HepG2 (cell line): ENCODE measurements around the gene HLA-DMB. TPM values are rescaled to one million over a fixed set of nuclear protein-coding genes. Genes with fewer than 3 reads are reported as not detected.

ENCODE experiments used
- CBX1 ChIP-seq: IDR thresholded peaks from one replicate; pipeline ENCODE4 v1.6.1; 2016; ENCODE audit warnings: antibody characterized with exemption, low read depth
- CEBPZ ChIP-seq: IDR thresholded peaks from 2 replicates; pipeline ENCODE4 v1.6.1; 2012; ENCODE audit warnings: low read length, improper control_type of control experiment
- DNMT1 ChIP-seq: sonication (generic); formaldehyde crosslinking; IDR thresholded peaks from 2 replicates; pipeline ENCODE4 v1.5.1; 2020; ENCODE audit warnings: mild to moderate bottlenecking, missing genetic modification reagents
- GABPA ChIP-seq, 2 experiments: IDR thresholded peaks; 2 replicates each; pipeline ENCODE4 v1.6.1; 2011 to 2016; ENCODE audit warnings: low read depth in 2 of 2, low read length in 1 of 2, missing biosample characterization in 1 of 2, missing genetic modification characterization in 1 of 2
- GATAD1 ChIP-seq: IDR thresholded peaks from 2 replicates; pipeline ENCODE4 v1.6.1; 2016; ENCODE audit warnings: missing genetic modification reagents, missing compliant biosample characterization
- HCFC1 ChIP-seq: fragments of 150-350 bp; IDR thresholded peaks from 2 replicates; pipeline ENCODE4 v1.6.1; 2014; ENCODE audit warnings: low read depth, low read length
- ISL2 ChIP-seq: sonication (generic); formaldehyde crosslinking; IDR thresholded peaks from 2 replicates; pipeline ENCODE4 v1.5.0; 2020; ENCODE audit warnings: missing genetic modification reagents
- KAT2B ChIP-seq: fragments of 150-350 bp; IDR thresholded peaks from 2 replicates; pipeline ENCODE4 v1.6.1; 2014; ENCODE audit warnings: low read depth, low read length, borderline replicate concordance
- MAX ChIP-seq: IDR thresholded peaks from 2 replicates; pipeline ENCODE4 v1.6.1; 2012; ENCODE audit warnings: inconsistent platforms
- NR2C2 ChIP-seq: sonication (generic); formaldehyde crosslinking; IDR thresholded peaks from 2 replicates; pipeline ENCODE4 v1.4.0; 2020; ENCODE audit warnings: missing genetic modification reagents, mild to moderate bottlenecking, moderate library complexity, borderline replicate concordance
- UBTF ChIP-seq: sonication (generic); formaldehyde crosslinking; IDR thresholded peaks from 2 replicates; pipeline ENCODE4 v1.4.0; 2020; ENCODE audit warnings: mild to moderate bottlenecking, missing genetic modification reagents
- ZBTB37 ChIP-seq: sonication (generic); formaldehyde crosslinking; IDR thresholded peaks from 2 replicates; pipeline ENCODE4 v1.4.0; 2020; ENCODE audit warnings: mild to moderate bottlenecking, missing genetic modification reagents
- ZBTB46 ChIP-seq: sonication (generic); formaldehyde crosslinking; IDR thresholded peaks from 2 replicates; pipeline ENCODE4 v1.4.0; 2020; ENCODE audit warnings: mild to moderate bottlenecking, missing genetic modification reagents, borderline replicate concordance
- ZNF788 ChIP-seq: sonication (generic); formaldehyde crosslinking; IDR thresholded peaks from 2 replicates; pipeline ENCODE4 v1.5.0; 2020; ENCODE audit warnings: mild to moderate bottlenecking, missing genetic modification reagents, borderline replicate concordance
- ZSCAN31 ChIP-seq: sonication (generic); formaldehyde crosslinking; IDR thresholded peaks from 2 replicates; pipeline ENCODE4 v1.5.0; 2020; ENCODE audit warnings: low read depth, mild to moderate bottlenecking, missing genetic modification reagents
- polyA plus RNA-seq, 8 experiments: library from polyadenylated mRNA; depleted of rRNA in 3 of 8; stranded (reverse) in 7 of 8; unstranded in 1 of 8; fragments of >200 nt; fragmentation: Illumina TruSeq in 4 of 8; extraction: Trizol in 4 of 8; gene quantifications; 2 replicates each; pipeline versions ENCODE4 v1.2.1 to v1.2.3, GENCODE V29; 2011 to 2016; ENCODE audit warnings: low read depth in 4 of 8, missing spikeins in 1 of 8, mixed read lengths in 1 of 8; ENCODE audit not compliant: insufficient read depth in 1 of 8
- total RNA-seq, 5 experiments: library from RNA; depleted of rRNA; stranded (reverse); fragments of >200 nt; fragmentation: Illumina TruSeq; extraction: Trizol; gene quantifications; 2 replicates each; pipeline ENCODE4 v1.2.3, GENCODE V29; 2016; ENCODE audit warnings: low read depth in 1 of 5

Gene HLA-DMB
- total and polyA plus RNA-seq, 2 of the 13 experiments (the other 11 are each of a cell fraction or from before 2014, with no cell fraction given) = not detected

GRCh38 chr6:32971581-32972352, 30.9 kb upstream of the HLA-DMB start (continued):
- TF ChIP-seq GABPA (IDR thresholded peaks at IDR 0.05; ENCODE audit: low read depth, low read length) (no peak), GABPA (CRISPR knock-in tag; IDR thresholded peaks at IDR 0.05; ENCODE audit: low read depth) (peak; percentile 36; the same call in 1 of the 2 replicates), MAX (no peak), GATAD1 (CRISPR knock-in tag) (no peak), ZNF788 (peak; percentile 5; the same call in 1 of the 2 replicates), DNMT1 (CRISPR knock-in tag) (no peak), ZBTB37 (CRISPR knock-in tag) (no peak), ZSCAN31 (0 out of 2 replicates have a peak, but pooled peaks have one; percentile 24), HCFC1 (peak; percentile 52; the same call in 1 of the 2 replicates), ISL2 (CRISPR knock-in tag) (peak; percentile 75), CEBPZ (no peak), ZBTB46 (no peak), UBTF (CRISPR knock-in tag) (peak; percentile 51; the same call in 1 of the 2 replicates), KAT2B (no peak), CBX1 (peak; percentile 98), NR2C2 (CRISPR knock-in tag) (peak; percentile 57; the same call in 1 of the 2 replicates)
